ENCODE data around the gene NOMO2.
"Not testable (repeated sequence)": the region's sequence is repeated elsewhere in the genome, so short reads cannot be mapped to it uniquely, and the experiment has no call there.

Gene NOMO2

GRCh38 chr16:18571307-18571850 is 9.5 kb upstream of the NOMO2 start:
- not testable (repeated sequence) for H3K4me3 ChIP-seq (ENCODE audit: low read depth, low read length); H3K4me1 ChIP-seq (ENCODE audit: control insufficient read depth, insufficient read depth, low read length); H3K9ac ChIP-seq (ENCODE audit: low read depth, low read length); H3K27me3 ChIP-seq (ENCODE audit: control insufficient read depth, insufficient read depth, low read length); H3K9me3 ChIP-seq (ENCODE audit: control insufficient read depth, insufficient read depth, low read length); H3K36me3 ChIP-seq (ENCODE audit: control insufficient read depth, insufficient read depth, low read length)

- not testable (repeated sequence) for H3K4me1 ChIP-seq (ENCODE audit: control insufficient read depth, insufficient read depth, low read length); H3K9me3 ChIP-seq (ENCODE audit: control insufficient read depth, insufficient read depth, low read length); H3K36me3 ChIP-seq (ENCODE audit: control insufficient read depth, insufficient read depth, low read length); H3K9ac ChIP-seq (ENCODE audit: low read depth, low read length); H3K27me3 ChIP-seq (ENCODE audit: control insufficient read depth, insufficient read depth, low read length)
- peak overlapping the region; percentile 18 for H3K4me3 ChIP-seq (ENCODE audit: low read depth, low read length)
These were observed 8.8 kb upstream of the NOMO2 start for GRCh38 chr16:18570529-18571306.

GRCh38 chr16:18560416-18561220 is 1.3 kb downstream of the NOMO2 start:
- not testable (repeated sequence) for H3K36me3 ChIP-seq (ENCODE audit: control insufficient read depth, insufficient read depth, low read length); H3K9me3 ChIP-seq (ENCODE audit: control insufficient read depth, insufficient read depth, low read length); H3K27me3 ChIP-seq (ENCODE audit: control insufficient read depth, insufficient read depth, low read length); H3K4me1 ChIP-seq (ENCODE audit: control insufficient read depth, insufficient read depth, low read length); H3K9ac ChIP-seq (ENCODE audit: low read depth, low read length)
- H3K4me3 ChIP-seq (ENCODE audit: low read depth, low read length): peak overlapping the region; percentile 26

- not testable (repeated sequence) for H3K27me3 ChIP-seq (ENCODE audit: control insufficient read depth, insufficient read depth, low read length); H3K4me1 ChIP-seq (ENCODE audit: control insufficient read depth, insufficient read depth, low read length); H3K36me3 ChIP-seq (ENCODE audit: control insufficient read depth, insufficient read depth, low read length); H3K9ac ChIP-seq (ENCODE audit: low read depth, low read length); H3K4me3 ChIP-seq (ENCODE audit: low read depth, low read length); H3K9me3 ChIP-seq (ENCODE audit: control insufficient read depth, insufficient read depth, low read length)
These were observed 8.2 kb downstream of the NOMO2 start for GRCh38 chr16:18553671-18554070.

- not testable (repeated sequence) for H3K27me3 ChIP-seq (ENCODE audit: control insufficient read depth, insufficient read depth, low read length); H3K9me3 ChIP-seq (ENCODE audit: control insufficient read depth, insufficient read depth, low read length); H3K4me3 ChIP-seq (ENCODE audit: low read depth, low read length); H3K9ac ChIP-seq (ENCODE audit: low read depth, low read length); H3K4me1 ChIP-seq (ENCODE audit: control insufficient read depth, insufficient read depth, low read length); H3K36me3 ChIP-seq (ENCODE audit: control insufficient read depth, insufficient read depth, low read length)
These were observed 14.5 kb downstream of the NOMO2 start for GRCh38 chr16:18547382-18547781.

GRCh38 chr16:18546853-18547252 is 15.0 kb downstream of the NOMO2 start:
- not testable (repeated sequence) for H3K36me3 ChIP-seq (ENCODE audit: control insufficient read depth, insufficient read depth, low read length); H3K9ac ChIP-seq (ENCODE audit: low read depth, low read length); H3K4me1 ChIP-seq (ENCODE audit: control insufficient read depth, insufficient read depth, low read length); H3K9me3 ChIP-seq (ENCODE audit: control insufficient read depth, insufficient read depth, low read length); H3K4me3 ChIP-seq (ENCODE audit: low read depth, low read length); H3K27me3 ChIP-seq (ENCODE audit: control insufficient read depth, insufficient read depth, low read length)

GRCh38 chr16:18544232-18545081 is 17.4 kb downstream of the NOMO2 start:
- not testable (repeated sequence) for H3K4me1 ChIP-seq (ENCODE audit: control insufficient read depth, insufficient read depth, low read length); H3K9ac ChIP-seq (ENCODE audit: low read depth, low read length); H3K4me3 ChIP-seq (ENCODE audit: low read depth, low read length); H3K36me3 ChIP-seq (ENCODE audit: control insufficient read depth, insufficient read depth, low read length); H3K27me3 ChIP-seq (ENCODE audit: control insufficient read depth, insufficient read depth, low read length); H3K9me3 ChIP-seq (ENCODE audit: control insufficient read depth, insufficient read depth, low read length)

- not testable (repeated sequence) for H3K4me1 ChIP-seq (ENCODE audit: control insufficient read depth, insufficient read depth, low read length)
These were observed 20.0 kb downstream of the NOMO2 start for GRCh38 chr16:18541912-18542311.

GRCh38 chr16:18537004-18537403 is 24.9 kb downstream of the NOMO2 start:
- not testable (repeated sequence) for H3K36me3 ChIP-seq (ENCODE audit: control insufficient read depth, insufficient read depth, low read length); H3K9ac ChIP-seq (ENCODE audit: low read depth, low read length); H3K27me3 ChIP-seq (ENCODE audit: control insufficient read depth, insufficient read depth, low read length); H3K4me1 ChIP-seq (ENCODE audit: control insufficient read depth, insufficient read depth, low read length); H3K9me3 ChIP-seq (ENCODE audit: control insufficient read depth, insufficient read depth, low read length); H3K4me3 ChIP-seq (ENCODE audit: low read depth, low read length)

More at GRCh38 chr16:18541912-18542311, 20.0 kb downstream of the NOMO2 start:
- H3K9me3 ChIP-seq (ENCODE audit: control insufficient read depth, insufficient read depth, low read length); H3K9ac ChIP-seq (ENCODE audit: low read depth, low read length); H3K36me3 ChIP-seq (ENCODE audit: control insufficient read depth, insufficient read depth, low read length); H3K27me3 ChIP-seq (ENCODE audit: control insufficient read depth, insufficient read depth, low read length); H3K4me3 ChIP-seq (ENCODE audit: low read depth, low read length): not testable (repeated sequence)

- H3K4me1 ChIP-seq (ENCODE audit: control insufficient read depth, insufficient read depth, low read length); H3K36me3 ChIP-seq (ENCODE audit: control insufficient read depth, insufficient read depth, low read length); H3K4me3 ChIP-seq (ENCODE audit: low read depth, low read length); H3K27me3 ChIP-seq (ENCODE audit: control insufficient read depth, insufficient read depth, low read length); H3K9me3 ChIP-seq (ENCODE audit: control insufficient read depth, insufficient read depth, low read length); H3K9ac ChIP-seq (ENCODE audit: low read depth, low read length): not testable (repeated sequence)
These were observed 26.3 kb downstream of the NOMO2 start for GRCh38 chr16:18535519-18536168.

- not testable (repeated sequence) for H3K27me3 ChIP-seq (ENCODE audit: control insufficient read depth, insufficient read depth, low read length); H3K4me3 ChIP-seq (ENCODE audit: low read depth, low read length); H3K4me1 ChIP-seq (ENCODE audit: control insufficient read depth, insufficient read depth, low read length); H3K9ac ChIP-seq (ENCODE audit: low read depth, low read length); H3K36me3 ChIP-seq (ENCODE audit: control insufficient read depth, insufficient read depth, low read length); H3K9me3 ChIP-seq (ENCODE audit: control insufficient read depth, insufficient read depth, low read length)
These were observed 27.6 kb downstream of the NOMO2 start for GRCh38 chr16:18534308-18534707.

Measured in iPS-15b (cell line).